Activated T-cell treated with anti-CD3 and anti-CD28 coated beads for 4 hours (primary cell): Measurements from ENCODE around the gene GPANK1.
"Not testable (repeated sequence)": the region's sequence is repeated elsewhere in the genome, so short reads cannot be mapped to it uniquely, and the experiment has no call there.

ENCODE experiments used
- DNase-seq: peaks from one replicate; pipeline ENCODE4 v3.0.0-alpha.2; 2020

GPANK1 gene

DNA sequence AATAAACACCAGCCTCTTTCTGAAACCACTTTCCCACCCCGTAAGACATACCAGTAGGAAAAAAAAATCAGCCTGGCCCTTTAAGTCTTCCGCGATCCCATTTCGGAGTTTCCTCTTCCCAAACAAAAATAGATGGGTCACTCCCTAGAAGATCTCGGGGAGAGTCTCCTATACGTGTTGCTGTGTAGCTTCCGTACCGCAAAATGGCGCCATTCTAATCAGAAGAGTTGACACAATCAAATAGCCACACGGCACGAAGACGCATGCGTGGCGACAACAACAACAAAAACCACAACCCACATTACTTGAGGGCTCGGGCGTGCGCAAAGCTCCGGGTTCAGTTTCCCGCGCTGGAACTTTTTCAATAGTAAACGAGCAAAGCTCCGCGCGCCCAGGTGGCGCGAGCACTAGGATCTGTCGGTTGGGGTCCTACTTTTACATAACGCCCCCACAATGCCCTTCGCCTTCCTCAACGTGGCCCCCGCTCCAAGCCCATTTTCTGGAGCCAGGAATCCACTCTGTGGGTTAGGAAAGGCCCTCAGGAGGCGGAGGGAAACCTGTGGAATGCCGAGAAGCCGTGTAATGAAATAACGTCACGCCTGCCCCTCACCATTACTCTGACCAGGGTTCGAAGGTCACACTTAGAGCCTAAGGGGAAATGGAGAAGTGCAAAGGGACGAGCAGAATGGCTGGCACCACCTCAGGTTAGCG lies at the start of gene GPANK1:
Gene GPANK1 (minus strand): TSS at position 208 of the 711 bp plus-strand sequence. CDS start 519 bp downstream, outside the sequence.
- DNase-seq: peak; percentile 84

DNA sequence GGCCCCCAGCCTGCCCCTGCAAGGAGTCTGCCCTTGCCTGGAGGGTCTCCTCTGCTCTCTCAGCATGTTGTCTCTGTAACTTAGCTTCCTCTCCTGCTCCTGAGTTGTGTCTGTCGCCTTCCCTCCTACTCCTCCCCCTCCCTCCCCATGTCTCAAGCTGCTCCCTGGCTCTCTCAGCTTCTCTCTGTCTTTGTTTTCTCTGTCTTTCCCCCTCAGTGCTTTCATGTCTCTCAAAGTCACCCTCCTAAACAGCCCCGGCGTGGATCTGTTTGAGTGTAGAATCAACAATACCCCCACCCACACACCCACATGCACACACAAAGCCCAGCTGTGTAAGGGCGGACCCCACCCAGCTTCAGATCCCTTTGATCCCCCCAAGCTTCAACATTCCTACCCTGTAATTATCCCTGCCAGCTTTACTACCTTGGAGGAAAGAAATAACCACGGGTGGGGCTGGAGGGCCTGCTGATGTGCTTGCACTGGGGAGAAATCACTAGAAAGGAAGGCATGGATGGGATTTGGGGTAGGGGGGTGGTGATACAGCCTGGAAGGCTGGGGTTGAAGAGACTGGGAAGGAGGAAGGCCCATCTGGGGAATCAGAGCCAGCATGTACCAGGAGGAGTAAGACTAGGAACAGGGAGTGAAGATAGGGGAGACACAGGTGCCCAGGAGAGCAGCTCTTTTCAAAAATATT lies 49.3 kb upstream of the GPANK1 start:
- no peak for DNase-seq

DNA sequence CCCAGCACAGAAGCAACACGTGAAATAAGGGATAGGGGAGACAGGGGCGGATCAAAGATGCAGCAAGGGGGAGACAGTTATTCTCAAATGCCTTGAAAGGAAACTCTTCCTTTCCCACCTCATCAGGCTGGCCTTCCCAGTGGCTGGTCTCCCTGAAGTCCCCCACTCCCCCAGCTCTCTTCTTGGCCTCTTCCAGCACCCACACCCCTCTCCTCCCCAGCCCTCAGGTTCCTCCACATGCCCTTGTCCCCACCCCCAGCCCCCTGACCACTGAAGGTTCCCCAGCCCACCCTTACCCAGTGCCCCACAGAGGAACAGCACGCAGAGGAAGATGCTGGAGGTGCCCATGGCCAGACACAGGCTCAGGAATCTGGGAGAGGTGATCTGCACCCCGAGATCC lies 48.7 kb upstream of the GPANK1 start:
- DNase-seq: no peak

DNA sequence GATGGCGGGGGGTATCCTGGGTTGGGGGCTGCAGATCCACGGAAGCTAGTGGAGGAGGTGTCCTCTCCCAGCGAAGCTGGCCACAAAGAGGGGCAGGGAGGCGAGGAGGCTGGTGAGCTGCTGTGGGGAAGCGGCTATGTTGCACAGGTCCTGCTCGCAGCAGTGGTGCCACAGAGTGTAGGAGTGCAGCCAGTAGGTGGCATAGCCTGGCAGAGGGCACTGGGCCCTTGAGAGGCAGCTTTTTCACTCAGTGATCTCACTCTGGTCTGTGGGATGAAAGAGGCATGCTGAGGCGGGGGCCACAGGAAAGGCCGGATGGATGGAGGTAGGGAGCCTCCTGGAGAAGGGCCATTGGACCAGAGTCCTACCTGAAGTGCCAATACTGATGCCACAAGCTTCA lies 47.5 kb upstream of the GPANK1 start:
- no peak for DNase-seq

DNA sequence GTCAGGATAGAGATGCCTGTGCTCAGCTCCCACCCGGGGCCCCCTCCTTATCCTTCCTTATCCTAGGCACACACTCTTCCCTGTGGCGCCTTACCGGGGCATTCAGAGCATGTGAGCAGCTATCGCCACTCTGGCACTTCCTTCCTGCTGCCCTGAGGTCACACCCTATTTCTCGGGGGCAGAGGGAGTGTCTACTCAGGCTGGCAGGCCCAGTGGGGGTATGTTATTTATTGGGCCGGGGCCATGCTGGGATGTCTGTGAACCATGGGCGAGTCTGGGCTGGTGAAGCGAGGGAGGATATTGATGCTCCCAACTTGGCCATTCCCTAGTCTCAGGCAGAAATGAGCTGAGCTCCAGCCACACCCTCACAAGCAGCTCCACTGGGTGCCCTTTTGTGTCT lies 46.4 kb upstream of the GPANK1 start:
- no peak for DNase-seq

DNA sequence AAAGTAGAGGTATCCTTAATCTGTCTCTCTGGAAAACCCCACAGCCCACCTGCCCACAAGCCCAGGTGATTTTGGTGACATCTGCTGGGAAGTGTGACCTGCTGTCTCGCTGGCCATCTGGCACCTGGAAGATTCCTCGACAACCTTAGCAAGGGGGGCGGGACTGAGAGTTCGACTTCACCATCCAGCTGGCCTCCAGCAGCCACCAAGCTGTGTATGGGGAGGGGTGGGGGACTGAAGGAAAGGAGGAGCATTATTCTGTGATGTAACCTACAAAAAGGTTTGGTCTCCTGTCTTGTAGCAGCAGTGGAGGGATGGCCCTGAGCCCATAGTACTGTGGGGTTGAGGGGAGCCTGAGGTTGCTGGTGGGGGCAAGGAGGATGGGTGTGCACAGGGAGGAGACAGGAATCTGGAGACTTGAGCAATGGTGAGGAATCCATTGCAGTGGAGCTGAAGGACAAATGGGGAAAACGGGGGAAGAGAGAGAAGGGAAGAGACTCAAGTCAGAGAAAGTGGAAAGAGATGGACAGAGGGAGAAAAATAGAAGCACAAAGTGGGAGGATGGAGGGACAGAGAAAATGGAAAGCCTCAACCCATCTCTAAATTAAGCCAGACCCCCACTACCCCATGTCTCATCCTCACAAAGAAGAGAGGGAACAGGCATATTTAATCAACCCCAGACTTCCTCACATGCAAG lies 45.9 kb upstream of the GPANK1 start:
- no peak for DNase-seq

DNA sequence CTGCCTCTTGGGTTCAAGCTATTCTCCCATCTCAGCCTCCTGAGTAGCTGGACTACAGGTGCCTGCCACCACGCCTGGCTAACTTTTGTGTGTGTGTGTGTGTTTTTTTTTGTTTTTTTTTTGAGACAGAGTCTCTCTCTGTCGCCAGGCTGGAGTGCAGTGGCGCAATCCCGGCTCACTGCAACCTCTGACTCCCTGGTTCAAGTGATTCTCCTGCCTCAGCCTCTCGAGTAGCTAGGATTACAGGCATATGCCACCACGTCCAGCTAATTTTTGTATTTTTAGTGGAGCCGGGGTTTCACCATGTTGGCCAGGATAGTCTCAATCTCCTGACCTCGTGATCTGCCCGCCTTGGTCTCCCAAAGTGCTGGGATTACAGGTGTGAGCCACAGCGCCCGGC lies 44.4 kb upstream of the GPANK1 start:
- not testable (repeated sequence) for DNase-seq

DNA sequence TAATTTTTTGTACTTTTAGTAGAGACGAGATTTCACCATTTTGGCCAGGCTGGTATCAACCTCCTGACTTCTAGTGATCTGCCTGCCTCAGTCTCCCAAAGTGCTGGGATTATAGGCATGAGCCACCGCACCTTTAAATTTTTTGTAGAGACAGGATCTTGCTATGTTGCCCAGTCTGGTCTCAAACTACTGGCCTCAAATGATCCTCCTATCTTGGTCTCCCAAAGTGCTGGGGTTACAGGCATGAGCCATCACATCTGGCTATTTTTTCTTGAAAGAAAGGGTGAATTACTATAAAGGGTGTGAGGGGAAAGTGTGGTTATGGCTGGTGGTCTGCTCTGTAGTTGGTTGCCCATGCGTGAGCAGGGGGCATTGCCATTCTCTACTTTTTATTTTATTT lies 43.4 kb upstream of the GPANK1 start:
- DNase-seq: no peak

DNA sequence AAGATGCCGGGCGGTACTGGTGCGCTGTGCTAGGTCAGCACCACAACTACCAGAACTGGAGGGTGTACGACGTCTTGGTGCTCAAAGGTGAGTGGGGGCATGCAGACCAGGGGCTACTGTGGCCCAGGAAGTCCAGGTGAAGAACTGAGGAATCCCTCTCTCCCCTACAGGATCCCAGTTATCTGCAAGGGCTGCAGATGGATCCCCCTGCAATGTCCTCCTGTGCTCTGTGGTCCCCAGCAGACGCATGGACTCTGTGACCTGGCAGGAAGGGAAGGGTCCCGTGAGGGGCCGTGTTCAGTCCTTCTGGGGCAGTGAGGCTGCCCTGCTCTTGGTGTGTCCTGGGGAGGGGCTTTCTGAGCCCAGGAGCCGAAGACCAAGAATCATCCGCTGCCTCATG lies 42.9 kb upstream of the GPANK1 start:
- DNase-seq: no peak

DNA sequence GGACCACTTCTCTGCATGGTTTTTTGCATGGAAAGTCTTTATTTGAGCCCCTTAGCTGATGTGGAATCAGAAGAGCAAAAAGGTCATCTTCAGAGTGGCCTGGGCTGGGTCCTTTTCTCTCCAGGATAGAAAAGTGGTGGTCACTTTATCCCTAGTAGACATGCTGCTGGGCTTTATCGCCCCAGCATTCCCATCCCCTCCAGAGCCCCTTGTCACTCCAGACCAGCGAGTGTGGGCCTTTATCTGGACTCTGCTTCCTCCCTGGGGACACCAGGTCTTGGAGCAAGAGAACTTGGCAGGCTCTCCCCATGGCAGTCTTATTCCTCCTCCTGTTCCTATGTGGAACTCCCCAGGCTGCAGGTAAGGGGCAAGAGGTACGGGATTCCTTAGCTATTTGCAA lies 41.8 kb upstream of the GPANK1 start, which contains the start of gene LY6G6F:
Gene LY6G6F (plus strand): TSS at position 268 of the 400 bp plus-strand sequence. CDS start 41 bp downstream, at position 309.
- DNase-seq: no peak

DNA sequence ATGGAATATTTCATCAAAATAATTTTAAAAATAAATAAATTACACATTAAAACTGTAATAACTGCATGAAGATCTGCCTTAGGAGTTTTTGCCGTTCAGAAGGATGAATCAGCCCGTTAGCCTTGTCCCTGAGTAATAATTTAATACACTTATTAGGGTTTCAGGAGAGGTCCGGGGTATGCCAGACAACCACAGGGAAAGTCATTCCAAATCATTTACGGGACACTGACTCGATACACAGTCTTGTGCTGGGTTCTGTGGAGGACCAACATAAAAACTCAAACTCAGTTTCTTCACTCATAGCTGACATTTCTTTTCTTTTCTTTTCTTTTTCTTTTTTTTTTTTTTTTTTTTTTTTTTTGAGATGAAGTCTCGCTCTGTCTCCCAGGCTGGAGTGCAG lies 41.1 kb upstream of the GPANK1 start:
- DNase-seq: no peak

DNA sequence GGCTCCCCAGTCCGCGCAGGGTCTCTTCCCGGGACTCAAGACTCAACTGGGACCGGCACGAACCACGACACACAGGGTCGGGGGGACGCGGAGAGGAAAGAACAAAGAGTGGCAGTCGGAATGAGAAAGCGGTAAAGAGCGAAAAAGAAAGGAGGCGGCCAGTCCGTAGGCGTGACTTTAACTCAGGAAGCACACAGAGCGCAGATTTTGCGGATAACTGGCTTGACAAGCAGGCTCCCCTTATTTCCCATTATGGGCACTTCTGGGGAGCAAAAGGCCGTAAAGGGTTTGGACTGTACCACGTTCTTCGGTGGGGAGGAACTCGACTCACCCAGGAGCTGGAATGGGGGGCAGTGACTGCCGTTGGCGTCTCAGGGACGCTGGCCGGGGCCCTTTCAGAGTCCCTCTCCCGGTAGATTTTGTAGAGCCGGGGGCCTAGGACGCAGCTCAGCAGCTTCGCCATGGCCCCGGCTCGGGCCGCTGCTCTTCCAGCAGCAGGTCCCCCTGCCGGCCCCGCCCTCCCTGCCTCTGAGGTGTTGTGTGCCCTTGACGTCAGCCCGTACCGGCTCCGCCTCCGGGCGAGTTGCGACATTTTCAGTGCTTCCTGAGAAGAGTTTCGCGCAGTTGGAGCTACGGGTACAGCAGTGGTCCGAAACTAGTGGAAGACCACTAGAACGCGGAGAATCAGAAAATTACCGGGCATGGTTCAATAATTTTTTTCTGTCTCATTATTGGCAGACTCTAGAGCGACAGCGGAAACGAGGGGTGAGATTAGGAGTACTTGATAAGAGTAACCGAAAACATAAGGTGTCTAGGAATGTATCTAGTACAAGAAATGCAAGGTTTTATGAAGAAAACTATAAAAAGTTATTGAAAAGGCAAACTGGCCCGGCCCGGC lies 38.3 kb upstream of the GPANK1 start, which contains the start of gene ABHD16A:
Gene ABHD16A (minus strand): TSS at position 506 of the 898 bp plus-strand sequence. CDS start 43 bp downstream, at position 463.
- peak; percentile 95 for DNase-seq

DNA sequence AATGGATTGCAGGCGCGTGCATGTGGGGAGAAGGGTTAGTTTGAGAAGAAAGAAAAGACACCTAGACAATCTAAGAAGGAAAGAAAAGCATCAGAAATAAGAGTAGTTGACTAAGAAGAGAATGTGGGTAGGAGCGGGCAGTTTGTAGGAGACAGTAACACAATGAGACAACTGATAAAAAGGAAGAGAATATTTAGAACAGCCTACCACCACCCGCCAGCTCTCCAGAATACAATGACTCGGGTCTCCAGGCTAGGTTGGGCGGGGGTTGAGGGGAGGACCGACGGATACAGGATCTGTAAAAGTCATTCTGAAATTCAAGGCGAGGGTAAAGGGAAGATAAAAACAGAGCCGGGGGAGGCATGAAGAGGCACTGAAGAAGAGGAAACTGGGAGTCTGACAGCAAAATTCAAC lies 37.6 kb upstream of the GPANK1 start:
- DNase-seq: peak; percentile 7

DNA sequence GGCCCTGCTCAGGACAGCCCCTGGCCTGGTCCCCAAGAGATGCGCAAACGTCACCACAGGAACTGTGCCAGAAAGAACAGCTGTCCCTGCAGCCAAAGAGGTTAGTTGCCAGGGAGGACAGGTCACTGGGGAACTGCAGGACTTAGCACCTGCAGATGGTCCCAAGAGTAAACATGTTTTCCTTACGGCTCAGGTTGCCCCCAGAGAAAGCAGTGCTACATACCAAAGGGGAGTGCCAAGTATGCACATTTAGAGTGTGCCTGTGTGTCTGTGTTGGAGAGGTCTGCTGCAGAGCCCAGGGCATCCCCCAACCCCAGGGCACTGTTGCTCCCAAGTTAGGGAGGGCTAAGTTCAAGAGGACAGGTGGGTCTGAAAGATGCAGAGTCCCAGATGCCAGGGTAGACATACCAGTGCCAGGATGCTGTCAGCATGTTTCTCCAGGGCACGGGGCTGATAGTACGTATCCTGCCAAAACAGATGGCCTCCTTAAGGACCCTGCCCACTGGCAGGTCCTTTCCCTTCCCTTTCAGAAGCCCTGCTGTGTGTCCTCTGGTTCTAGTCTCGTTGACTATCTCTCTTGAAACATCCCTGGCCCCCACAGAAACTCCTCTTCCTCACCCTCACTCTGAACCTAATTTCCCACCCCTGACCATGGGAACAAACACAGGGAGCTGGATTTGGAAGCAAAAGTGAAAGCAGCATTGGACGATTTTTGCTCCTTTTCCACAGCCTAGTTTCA lies 37.0 kb upstream of the GPANK1 start:
- no peak for DNase-seq

DNA sequence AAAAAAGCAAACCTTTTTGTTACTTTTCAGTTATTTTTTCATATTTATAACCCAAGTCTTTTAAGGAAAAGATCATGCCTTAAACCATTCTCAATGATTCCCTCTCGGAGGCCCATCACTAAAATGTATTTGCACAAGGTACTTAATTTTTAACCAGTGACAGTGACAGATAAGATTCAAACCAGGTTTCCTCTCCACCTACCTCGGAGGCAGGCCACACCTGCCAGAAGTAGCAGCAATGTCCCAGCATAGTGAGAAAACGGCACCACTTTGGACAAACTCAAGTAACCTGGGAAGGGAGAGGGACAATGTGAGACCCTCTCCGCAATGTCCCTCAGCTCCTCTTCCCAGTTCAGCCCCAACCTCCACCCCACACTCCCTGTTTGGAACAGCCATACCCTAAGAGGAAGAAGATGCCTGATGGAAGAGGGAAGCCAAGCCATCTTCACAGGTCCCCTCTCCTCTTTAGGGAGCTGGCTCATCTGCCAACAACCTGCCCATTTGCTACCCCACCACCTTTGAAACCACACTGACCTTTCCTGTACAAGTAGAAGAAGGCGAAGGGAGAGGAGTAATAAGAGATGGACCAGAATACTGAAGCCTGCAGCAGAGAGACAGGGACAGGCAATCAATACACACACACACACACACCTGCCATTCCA lies 36.1 kb upstream of the GPANK1 start:
- no peak for DNase-seq

DNA sequence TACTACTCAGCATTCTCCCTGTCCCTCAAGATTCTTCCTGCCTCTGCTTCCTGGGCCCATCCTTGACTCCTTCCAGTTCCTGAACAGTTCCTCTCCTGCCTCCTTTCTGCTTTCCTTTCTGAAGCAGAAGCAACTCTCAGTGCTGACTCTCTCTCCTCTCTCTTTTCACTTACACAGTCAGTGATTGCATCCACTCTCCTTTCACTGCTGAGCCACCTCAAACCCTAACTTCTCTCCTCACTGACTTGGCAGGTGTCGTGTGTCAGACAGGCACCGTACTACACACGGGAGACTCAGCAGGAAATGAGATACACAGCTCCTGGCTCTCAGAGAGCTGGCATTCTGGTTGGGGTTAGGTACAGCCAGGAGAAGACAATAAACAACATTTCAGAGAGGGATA lies 32.8 kb upstream of the GPANK1 start:
- DNase-seq: no peak

DNA sequence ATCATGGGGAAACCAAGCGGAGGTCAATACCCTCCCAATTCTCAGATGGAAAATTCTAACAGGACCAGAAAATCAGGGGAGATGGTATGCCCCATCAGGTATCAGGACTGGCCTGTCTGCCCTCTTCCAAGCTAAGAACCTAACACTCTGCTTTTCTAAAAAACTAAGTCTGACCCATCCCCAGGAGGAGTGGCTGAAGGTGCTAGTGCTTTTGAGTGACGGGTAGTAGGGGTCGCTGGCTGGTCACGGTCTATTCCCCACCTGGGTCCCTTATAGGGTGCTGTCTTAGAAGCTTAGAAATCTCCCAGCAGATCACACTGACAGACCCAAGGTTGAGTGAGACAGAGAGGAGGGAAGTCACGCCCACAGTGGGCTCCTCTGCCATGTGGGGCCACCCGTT lies 28.7 kb upstream of the GPANK1 start:
- DNase-seq: no peak

DNA sequence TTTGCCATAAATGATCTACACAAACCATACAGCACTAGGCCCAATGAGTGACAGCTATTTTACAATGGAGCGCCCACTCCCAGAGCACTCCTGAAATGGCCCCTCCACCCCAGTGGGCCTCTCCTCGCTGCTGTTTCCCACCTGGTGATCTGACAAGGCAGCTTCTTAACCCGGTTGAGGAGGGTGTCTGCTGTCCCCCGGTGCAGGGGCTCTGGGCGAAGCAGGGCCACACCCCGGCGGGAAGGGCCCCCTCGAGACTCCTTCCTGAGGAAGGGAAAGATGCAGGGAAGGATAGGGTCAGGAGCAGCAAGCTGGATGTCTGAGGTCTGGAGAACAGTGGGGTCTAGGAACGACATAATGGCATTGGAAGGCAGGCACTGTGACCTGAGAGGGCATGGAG lies 28.1 kb upstream of the GPANK1 start:
- DNase-seq: no peak

DNA sequence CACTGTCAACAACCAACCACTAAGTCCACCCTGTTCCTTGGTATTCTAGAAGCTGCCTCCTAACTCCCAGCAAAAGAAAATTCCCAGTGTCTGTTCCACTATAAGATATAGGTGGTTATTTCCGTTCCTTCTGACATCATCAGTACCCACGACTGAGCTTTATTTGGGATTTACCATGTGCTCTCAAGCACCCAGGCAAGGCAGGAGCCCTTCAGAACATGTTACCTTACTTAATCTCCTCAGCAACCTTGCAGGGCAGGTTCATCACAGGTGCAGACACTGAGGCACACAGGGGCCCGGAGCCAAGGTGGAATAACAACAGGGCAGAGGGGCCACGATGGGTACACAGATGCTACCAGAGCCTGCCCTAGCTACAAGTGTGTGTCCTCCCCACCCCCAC lies 27.6 kb upstream of the GPANK1 start:
- DNase-seq: no peak

DNA sequence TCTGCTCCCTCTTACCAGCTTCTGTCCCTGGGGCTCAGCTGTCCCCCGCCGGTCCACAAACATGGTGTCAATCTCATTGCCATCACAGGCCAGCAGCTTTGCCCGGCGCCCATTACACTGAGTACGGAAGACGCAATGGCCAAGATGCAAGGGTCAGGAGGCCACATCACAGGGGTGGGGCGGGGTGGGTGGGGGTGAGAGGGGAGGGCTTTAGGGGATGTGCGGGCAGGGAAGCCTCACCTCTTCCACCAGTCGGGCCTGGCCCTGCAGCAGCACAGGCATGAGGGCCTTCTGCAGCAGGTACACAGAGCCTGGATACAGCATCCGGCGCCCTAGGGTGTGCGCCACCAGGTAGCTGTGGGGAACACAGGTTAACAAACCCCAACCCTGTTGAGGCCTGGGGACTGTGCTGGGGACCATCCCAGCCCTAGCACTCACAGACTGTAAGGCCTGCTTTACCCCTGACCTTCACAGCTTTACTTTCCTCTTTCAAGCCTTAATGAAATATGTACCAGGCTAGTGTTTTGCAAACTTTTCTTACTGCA lies 26.8 kb upstream of the GPANK1 start:
- DNase-seq: no peak

DNA sequence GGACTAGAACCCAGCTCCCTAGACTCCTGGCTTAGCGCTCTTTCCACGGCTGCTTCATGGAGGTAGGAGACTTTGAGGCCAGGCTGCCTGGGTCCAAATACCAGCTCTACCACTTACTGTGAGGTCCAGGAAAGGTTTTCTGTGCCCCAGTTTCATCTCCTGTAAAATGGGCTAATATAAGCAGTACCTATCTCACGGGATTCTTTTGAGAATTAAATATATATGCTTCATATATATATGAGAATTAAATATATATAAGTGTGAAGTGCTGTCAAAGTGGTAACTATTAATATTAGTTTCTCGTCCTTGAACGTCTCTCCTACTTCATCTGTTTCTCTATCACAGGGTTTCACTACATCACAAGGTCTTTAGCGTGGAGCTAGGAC lies 26.3 kb upstream of the GPANK1 start:
- no peak for DNase-seq
